ENCODE data around the gene CHCT1.

- TF ChIP-seq CTCF (conservative IDR thresholded peaks at IDR 0.05; ENCODE audit: low read depth, low read length) (no peak), EZH2 (IDR thresholded peaks at IDR 0.05; ENCODE audit: low read length, unreplicated experiment) (no peak), EZH2phosphoT487 (IDR thresholded peaks at IDR 0.05; ENCODE audit: borderline replicate concordance, low read length) (no peak)
These were observed 38.9 kb upstream of the CHCT1 start for GRCh38 chr17:60383379-60383778.

Measured in PC-3 (cell line).